K562 (cell line): ENCODE measurements around the gene SP100. TPM values are rescaled to one million over a fixed set of nuclear protein-coding genes. Genes with fewer than 3 reads are reported as not detected.
A peak's percentile ranks its signal among the peaks of the same experiment; 100 is the strongest.

Experiments used
- ATAC-seq: fragments of 200-7000 bp; cut with Tn5 transposase; 3 replicates; pipeline ENCODE4 v1.9.1; 2020; ENCODE audit warnings: moderate library complexity
- BruUV-seq: library from RNA; stranded (reverse); fragments of 400-500 nt; replicated peaks from 2 replicates; lab custom pipeline; 2021; lab: Mats Ljungman, UMichigan
- CTCF ChIA-PET: fragments of 300-600 bp; formaldehyde crosslinking; extraction: SDS; loops from one replicate; lab custom pipeline; 2021; ENCODE audit warnings: low intra/inter-chr PET ratio; lab: Yijun Ruan, JAX
- POLR2A ChIA-PET: fragments of 300-600, 350-650 bp; sonication (Branson Sonifier 250); formaldehyde crosslinking; extraction: SDS; loops from one replicate; lab custom pipeline; 2021; ENCODE audit warnings: antibody characterized with exemption, inconsistent platforms; lab: Yijun Ruan, JAX
- DNase-seq, 4 experiments: peaks; one replicate each; pipeline versions ENCODE4 v3.0.0 to v3.0.0-alpha.2; 2011 to 2018; ENCODE audit warnings: low spot score in 3 of 4, mixed read lengths in 3 of 4; ENCODE audit errors: extremely low read depth in 1 of 4
- FAIRE-seq: peaks from 2 replicates; lab custom pipeline; 2011; peaks lifted over from hg19 to GRCh38; lab: Jason Lieb, UNC
- H2AFZ ChIP-seq: 2 replicates; pipeline ENCODE4 v1.6.0; 2011; ENCODE audit warnings: low read depth, low read length, control low read depth, inconsistent platforms
- H3K27ac ChIP-seq: fragments of 200-600 bp; 3 replicates; pipeline ENCODE4 v1.8.0; 2011; ENCODE audit warnings: low read depth, mild to moderate bottlenecking, control low read depth, inconsistent platforms, low read length, moderate library complexity, mixed read lengths; ENCODE audit errors: extremely low read depth
- H3K27me3 ChIP-seq, 2 experiments: fragments of 300-600 bp in 1 of 2; 2 replicates in 1 of 2; 3 replicates in 1 of 2; pipeline versions ENCODE4 v1.6.0 to v1.8.0; 2011; ENCODE audit warnings: inconsistent platforms in 2 of 2, low read length in 2 of 2, mild to moderate bottlenecking in 1 of 2, mixed read lengths in 1 of 2, moderate library complexity in 1 of 2; ENCODE audit not compliant: control insufficient read depth in 2 of 2, insufficient read depth in 2 of 2
- H3K36me3 ChIP-seq: fragments of 300-600 bp; 3 replicates; pipeline ENCODE4 v1.8.0; 2011; ENCODE audit warnings: mild to moderate bottlenecking, low read length, inconsistent platforms; ENCODE audit not compliant: control insufficient read depth, insufficient read depth
- H3K4me1 ChIP-seq, 2 experiments: fragments of 200-600 bp in 1 of 2; replicated peaks in 1 of 2; 2 replicates in 1 of 2; 3 replicates in 1 of 2; pipeline versions ENCODE4 v1.5.1 to v1.8.0; 2011; ENCODE audit warnings: inconsistent platforms in 2 of 2, low read length in 2 of 2, mild to moderate bottlenecking in 1 of 2, mixed read lengths in 1 of 2, moderate library complexity in 1 of 2; ENCODE audit not compliant: control insufficient read depth in 2 of 2, insufficient read depth in 2 of 2
- H3K4me2 ChIP-seq: 2 replicates; pipeline ENCODE4 v1.6.1; 2011; ENCODE audit warnings: low read length, control low read depth, inconsistent platforms, mixed read lengths; ENCODE audit not compliant: insufficient read depth
- H3K4me3 ChIP-seq: fragments of 200-600 bp; sonication (generic), shearing (Covaris generic); 2 replicates; pipeline ENCODE4 v1.5.1; 2016; ENCODE audit warnings: control low read depth, inconsistent platforms
- H3K79me2 ChIP-seq: fragments of 200-600 bp; 3 replicates; pipeline ENCODE4 v1.8.0; 2011; ENCODE audit warnings: low read length, inconsistent platforms; ENCODE audit not compliant: control insufficient read depth, insufficient read depth
- H3K9ac ChIP-seq, 2 experiments: 2 replicates each; pipeline versions ENCODE4 v1.6.0 to v1.6.1; 2011; ENCODE audit warnings: low read depth in 2 of 2, low read length in 2 of 2, control low read depth in 1 of 2, inconsistent platforms in 1 of 2, mild to moderate bottlenecking in 1 of 2, mixed read lengths in 1 of 2; ENCODE audit not compliant: insufficient read depth in 1 of 2
- H3K9me1 ChIP-seq: one replicate; pipeline ENCODE4 v1.6.0; 2011; ENCODE audit warnings: inconsistent platforms, mild to moderate bottlenecking, low read length, moderate library complexity; ENCODE audit not compliant: control insufficient read depth, insufficient read depth
- H3K9me3 ChIP-seq: replicated peaks from 2 replicates; pipeline ENCODE4 v1.5.1; 2011; ENCODE audit warnings: low read depth, low read length, inconsistent platforms; ENCODE audit not compliant: control insufficient read depth, insufficient read depth
- H4K20me1 ChIP-seq: replicated peaks from 2 replicates; pipeline ENCODE4 v1.6.1; 2011; ENCODE audit warnings: low read length, inconsistent platforms, mixed read lengths; ENCODE audit not compliant: control insufficient read depth, insufficient read depth
- BHLHE40 ChIP-seq: IDR thresholded peaks from 2 replicates; pipeline ENCODE4 v1.6.1; 2011; ENCODE audit warnings: low read length, improper control_type of control experiment
- C11orf30 ChIP-seq: fragments of 450-650 bp; IDR thresholded peaks from 2 replicates; pipeline ENCODE4 v1.6.1; 2016; ENCODE audit warnings: low read depth, mild to moderate bottlenecking
- DACH1 ChIP-seq: fragments of 450-650 bp; IDR thresholded peaks from 2 replicates; pipeline ENCODE4 v1.6.1; 2018; ENCODE audit not compliant: partially characterized antibody
- ELF1 ChIP-seq: fragments of 200-800 bp; sonication (Bioruptor generic); IDR thresholded peaks from 2 replicates; pipeline ENCODE4 v1.6.1; 2016; ENCODE audit warnings: missing genetic modification characterization, missing compliant biosample characterization
- ELF4 ChIP-seq: fragments of 450-650 bp; formaldehyde crosslinking; IDR thresholded peaks from 2 replicates; pipeline ENCODE4 v1.4.0; 2022; ENCODE audit warnings: missing genetic modification characterization
- MAFG ChIP-seq: fragments of 450-650 bp; conservative IDR thresholded peaks from 2 replicates; pipeline ENCODE4 v1.6.1; 2016; ENCODE audit warnings: missing genetic modification characterization, missing compliant biosample characterization
- MAFK ChIP-seq: IDR thresholded peaks from 2 replicates; pipeline ENCODE4 v1.6.1; 2011; ENCODE audit warnings: low read length, improper control_type of control experiment
- RBM25 ChIP-seq: fragments of 200-400 bp; formaldehyde crosslinking; IDR thresholded peaks from 2 replicates; pipeline ENCODE4 v1.6.1; 2018; ENCODE audit warnings: low read length, low read depth, moderate library complexity; ENCODE audit not compliant: severe bottlenecking
- SAFB ChIP-seq: fragments of 200-400 bp; formaldehyde crosslinking; IDR thresholded peaks from 2 replicates; pipeline ENCODE4 v1.6.1; 2017; ENCODE audit warnings: low read depth, low read length, borderline replicate concordance
- ZNF316 ChIP-seq: fragments of 450-650 bp; IDR thresholded peaks from 2 replicates; pipeline ENCODE4 v1.6.1; 2016
- WGBS: fragments of 100-300 bp; shearing (Covaris generic); methylation state at CpG from one replicate; pipeline ENCODE4 v1.1.6; 2016; ENCODE audit warnings: low coverage, mixed read lengths; ENCODE audit not compliant: insufficient coverage; ENCODE audit errors: missing lambda C conversion rate; 5-methylcytosine and 5-hydroxymethylcytosine counted together
- in situ Hi-C: fragments of 300-500 bp; cut with MboI; formaldehyde crosslinking; loops from 4 replicates; pipeline ENCODE4 v1.15.0; 2018; ENCODE audit warnings: inconsistent platforms, mixed read lengths
- intact Hi-C: fragments of 100-400 bp; cut with micrococcal nuclease; formaldehyde crosslinking; loops from 2 replicates; pipeline ENCODE4 v1.14.2; 2022
- polyA plus RNA-seq, 8 experiments: library from polyadenylated mRNA; depleted of rRNA in 4 of 8; stranded (reverse) in 5 of 8; unstranded in 3 of 8; fragments of >200 nt; fragmentation: Nextera tagmentation in 2 of 8; fragmentation: Illumina TruSeq in 1 of 8; extraction: Ambion mirVana in 2 of 8; extraction: Trizol in 1 of 8; gene quantifications; 2 replicates each; pipeline versions ENCODE4 v1.2.1 to v1.2.3, GENCODE V29; 2011 to 2014; ENCODE audit warnings: inconsistent platforms in 1 of 8, missing spikeins in 1 of 8
- total RNA-seq, 7 experiments: library from RNA; depleted of rRNA in 6 of 7; stranded (reverse); fragments of >200 nt in 6 of 7; fragmentation: Illumina TruSeq in 2 of 7; extraction: Trizol in 2 of 7; gene quantifications; 2 replicates each; pipeline versions ENCODE4 v1.2.1 to v1.2.3, GENCODE V29; 2011 to 2021; ENCODE audit warnings: low replicate concordance in 1 of 7

Gene SP100
- total and polyA plus RNA-seq, 9 of the 15 experiments (the other 6 are each of a cell fraction or from before 2014, with no cell fraction given), result 19.2 to 39.2 (median 34.6) TPM

DNA sequence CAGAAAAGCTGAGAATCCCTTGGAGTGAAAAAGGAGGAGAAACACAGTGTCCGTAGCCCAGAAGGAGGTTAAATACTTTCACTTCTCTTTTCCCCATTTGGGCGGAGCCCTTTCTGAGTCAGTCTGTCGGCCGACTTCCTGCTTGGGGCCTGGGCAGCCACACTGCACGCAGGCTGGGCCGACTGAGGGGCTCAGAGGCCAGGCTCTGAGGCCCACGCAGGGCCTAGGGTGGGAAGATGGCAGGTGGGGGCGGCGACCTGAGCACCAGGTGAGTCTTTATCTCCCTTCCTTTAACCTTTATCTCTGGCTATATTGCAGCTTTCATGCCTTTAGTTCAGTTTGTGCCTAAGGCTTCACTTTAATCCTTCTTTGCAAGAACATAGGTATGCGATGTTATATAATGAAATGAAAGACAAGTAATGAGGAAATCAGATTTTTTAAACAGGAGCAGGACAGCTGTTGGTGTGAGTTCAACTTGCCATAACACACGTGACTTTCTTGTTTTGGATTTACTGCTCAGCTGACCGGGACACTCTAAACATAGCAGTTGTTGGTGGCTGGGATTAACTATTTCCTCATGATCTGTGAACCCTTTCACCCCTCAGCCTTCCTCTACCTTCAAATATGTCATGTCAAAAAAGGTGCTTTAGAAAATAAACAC lies at the start of gene SP100 (continued):
- TF ChIP-seq SAFB, result no peak
- TF ChIP-seq BHLHE40, result peak; percentile 25; the same call in 1 of the 2 replicates
- peak; percentile 76 for TF ChIP-seq ELF1 (tag)
- TF ChIP-seq DACH1, result peak; percentile 45

- intact Hi-C loops, result no loop called here
- CTCF ChIA-PET, result no interaction called here
- FAIRE-seq, result no peak
- H3K9me1 ChIP-seq, result no peaks in the 10 kb centered on the region
- no peak overlapping the region for H3K4me3 ChIP-seq
- TF ChIP-seq MAFK, result peak; percentile 63
- TF ChIP-seq MAFG (tag), result peak; percentile 53
- TF ChIP-seq ZNF316, result peak; percentile 70
- peak; percentile 65 for TF ChIP-seq C11orf30
- no peak for TF ChIP-seq ELF4 (CRISPR knock-in tag)
- TF ChIP-seq RBM25, result no peak
- TF ChIP-seq, all 486 proteins: peak for 4
- Histone ChIP-seq H3K36me3 (0 out of 3 replicates have a peak, but pooled peaks cover 2% of the 10 kb centered on the region), H3K27me3 (no peaks in the 10 kb centered on the region), H3K4me1 (no peaks in the 10 kb centered on the region), H4K20me1 (no peaks in the 10 kb centered on the region), H2AFZ (no peak overlapping the region), H3K79me2 (no peaks in the 10 kb centered on the region), H3K9ac (no peak overlapping the region), H3K4me2 (no peak overlapping the region), H3K9me3 (no peaks in the 10 kb centered on the region), H3K27ac (no peak overlapping the region)
- in situ Hi-C loops, result no loop called here
- POLR2A ChIA-PET, result interaction anchor here (0.9 kb wide), 1 partner anchor 39 kb away, joined by 3 read pairs; no protein-coding TSS in a partner anchor
- no peak for ATAC-seq
- 56% methylated on average over 1 of the region's 2 CpGs for WGBS
- no peak for DNase-seq
- BruUV-seq, result no TSS peak
Observed at GRCh38 chr2:230382108-230382507, 33.9 kb upstream of the SP100 start.
